Caco-2 (cell line): ENCODE data around the gene GFRA1. TPM values are rescaled to one million over a fixed set of nuclear protein-coding genes. Genes with fewer than 3 reads are reported as not detected.

Source experiments
- BruUV-seq: library from RNA; stranded (reverse); fragments of 400-500 nt; replicated peaks from 2 replicates; lab custom pipeline; 2021; lab: Mats Ljungman, UMichigan
- CTCF ChIA-PET: fragments of 300-600 bp; sonication (Branson Sonifier 250); formaldehyde crosslinking; loops from one replicate; lab custom pipeline; 2022; ENCODE audit warnings: antibody characterized with exemption; lab: Charles Lee
- POLR2A ChIA-PET: fragments of 300-600 bp; sonication (Branson Sonifier 250); formaldehyde crosslinking; loops from one replicate; lab custom pipeline; 2022; ENCODE audit warnings: antibody characterized with exemption; lab: Charles Lee
- DNase-seq, 2 experiments: peaks; one replicate each; pipeline versions ENCODE4 v3.0.0 to v3.0.0-alpha.2; 2020 to 2022
- H3K27me3 ChIP-seq: replicated peaks from 2 replicates; pipeline ENCODE4 v1.6.0; 2011; ENCODE audit warnings: low read length; ENCODE audit not compliant: control insufficient read depth, insufficient read depth
- H3K36me3 ChIP-seq: 2 replicates; pipeline ENCODE4 v1.5.1; 2011; ENCODE audit warnings: low read length; ENCODE audit not compliant: control insufficient read depth, insufficient read depth
- H3K4me1 ChIP-seq: fragments of 250-450 bp; sonication (Bioruptor Pico); 2 replicates; pipeline ENCODE4 v1.5.1; 2020; ENCODE audit warnings: mild to moderate bottlenecking
- H3K4me3 ChIP-seq: 2 replicates; pipeline ENCODE4 v1.5.1; 2011; ENCODE audit warnings: low read depth, mild to moderate bottlenecking, control low read depth, low read length
- H3K9me3 ChIP-seq: fragments of 250-450 bp; sonication (Bioruptor Pico); 2 replicates; pipeline ENCODE4 v1.5.1; 2020; ENCODE audit warnings: mild to moderate bottlenecking, moderate library complexity
- H3K27ac Mint-ChIP-seq: one replicate; pipeline ENCODE4 v1.8.0; 2022; ENCODE audit warnings: mixed read lengths; ENCODE audit not compliant: unreplicated experiment
- H3K27me3 Mint-ChIP-seq: one replicate; pipeline ENCODE4 v1.8.0; 2022; ENCODE audit warnings: mixed read lengths; ENCODE audit not compliant: insufficient read depth, unreplicated experiment
- H3K36me3 Mint-ChIP-seq: one replicate; pipeline ENCODE4 v1.8.0; 2022; ENCODE audit warnings: mild to moderate bottlenecking, mixed read lengths; ENCODE audit not compliant: insufficient read depth, unreplicated experiment
- H3K4me1 Mint-ChIP-seq: one replicate; pipeline ENCODE4 v1.8.0; 2022; ENCODE audit warnings: low read depth, mixed read lengths; ENCODE audit not compliant: unreplicated experiment
- H3K4me3 Mint-ChIP-seq: one replicate; pipeline ENCODE4 v1.8.0; 2022; ENCODE audit warnings: mild to moderate bottlenecking, moderate library complexity, mixed read lengths; ENCODE audit not compliant: unreplicated experiment
- H3K9me3 Mint-ChIP-seq: one replicate; pipeline ENCODE4 v1.8.0; 2022; ENCODE audit warnings: mixed read lengths; ENCODE audit not compliant: unreplicated experiment
- intact Hi-C: fragments of 100-400 bp; cut with micrococcal nuclease; formaldehyde crosslinking; loops from one replicate; pipeline ENCODE4 v1.10.0; 2022; ENCODE audit not compliant: unreplicated experiment
- total RNA-seq: library from RNA; stranded (reverse); gene quantifications from 2 replicates; pipeline ENCODE4 v1.2.3, GENCODE V29; 2022
- TF ChIP-seq, protein P1 (sequence below), 2 experiments: fragments of 200-600 bp in 1 of 2; IDR thresholded peaks; 1 replicate in 1 of 2; 2 replicates in 1 of 2; pipeline versions ENCODE4 v1.5.1 to v1.8.0; 2011 to 2022; ENCODE audit warnings: antibody characterized with exemption in 1 of 2, control low read depth in 1 of 2, inconsistent platforms in 1 of 2, low read depth in 1 of 2, low read length in 1 of 2, mild to moderate bottlenecking in 1 of 2, moderate library complexity in 1 of 2; ENCODE audit not compliant: insufficient read depth in 1 of 2, severe bottlenecking in 1 of 2, unreplicated experiment in 1 of 2

GFRA1 gene
- total RNA-seq, 1 experiment from 2014 or later, result not detected

DNA sequence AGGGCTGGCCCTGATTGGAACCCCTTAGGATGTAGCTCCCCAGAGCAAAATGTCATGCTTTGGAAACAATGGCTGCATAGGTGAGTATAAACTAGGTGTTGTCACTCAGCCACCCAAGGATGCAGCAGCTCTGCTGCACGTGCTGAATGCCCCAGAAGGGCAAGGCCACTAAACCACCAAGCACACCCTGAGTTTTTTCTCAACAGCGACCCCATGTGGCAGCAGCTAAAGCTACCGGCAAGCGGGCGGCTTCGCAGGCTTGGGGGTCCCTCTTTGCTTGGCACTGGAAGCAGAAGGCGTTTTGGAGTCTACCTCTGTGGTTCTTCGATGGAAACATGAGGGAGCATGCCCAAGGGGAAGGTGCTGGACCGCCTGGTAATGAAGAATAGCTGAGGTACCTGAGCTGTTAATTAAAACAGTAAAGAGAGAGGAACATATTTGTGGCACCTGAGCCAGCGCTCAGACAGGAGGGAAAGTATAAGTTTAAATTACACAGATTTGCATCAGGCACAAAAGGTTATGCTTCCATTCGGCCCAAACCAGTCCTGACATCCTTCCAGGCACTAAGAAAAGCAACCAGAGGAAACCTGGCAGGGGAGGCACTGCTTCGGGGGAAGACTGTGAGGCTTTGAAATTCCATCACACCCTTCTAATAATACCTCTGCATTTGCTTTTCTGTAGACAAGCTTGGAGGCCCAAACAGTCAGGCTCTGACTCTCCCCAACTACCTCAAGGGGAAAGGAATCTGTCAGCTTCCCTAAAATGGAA lies 152.1 kb downstream of the GFRA1 start:
- TF ChIP-seq, protein P1, sequence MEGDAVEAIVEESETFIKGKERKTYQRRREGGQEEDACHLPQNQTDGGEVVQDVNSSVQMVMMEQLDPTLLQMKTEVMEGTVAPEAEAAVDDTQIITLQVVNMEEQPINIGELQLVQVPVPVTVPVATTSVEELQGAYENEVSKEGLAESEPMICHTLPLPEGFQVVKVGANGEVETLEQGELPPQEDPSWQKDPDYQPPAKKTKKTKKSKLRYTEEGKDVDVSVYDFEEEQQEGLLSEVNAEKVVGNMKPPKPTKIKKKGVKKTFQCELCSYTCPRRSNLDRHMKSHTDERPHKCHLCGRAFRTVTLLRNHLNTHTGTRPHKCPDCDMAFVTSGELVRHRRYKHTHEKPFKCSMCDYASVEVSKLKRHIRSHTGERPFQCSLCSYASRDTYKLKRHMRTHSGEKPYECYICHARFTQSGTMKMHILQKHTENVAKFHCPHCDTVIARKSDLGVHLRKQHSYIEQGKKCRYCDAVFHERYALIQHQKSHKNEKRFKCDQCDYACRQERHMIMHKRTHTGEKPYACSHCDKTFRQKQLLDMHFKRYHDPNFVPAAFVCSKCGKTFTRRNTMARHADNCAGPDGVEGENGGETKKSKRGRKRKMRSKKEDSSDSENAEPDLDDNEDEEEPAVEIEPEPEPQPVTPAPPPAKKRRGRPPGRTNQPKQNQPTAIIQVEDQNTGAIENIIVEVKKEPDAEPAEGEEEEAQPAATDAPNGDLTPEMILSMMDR (IDR thresholded peaks at IDR 0.05; ENCODE audit: insufficient read depth in 1 of 2, low read depth in 1 of 2, low read length in 1 of 2, severe bottlenecking in 1 of 2, unreplicated experiment in 1 of 2), result peak; percentile 45 to 59
- Histone ChIP-seq H3K36me3 (no peaks in the 10 kb centered on the region), H3K27me3 (no peaks in the 10 kb centered on the region; the same call in 1 of the 2 replicates), H3K4me1 (no peaks in the 10 kb centered on the region), H3K9me3 (no peaks in the 10 kb centered on the region), H3K4me3 (no peak overlapping the region)
- no TSS peak for BruUV-seq
- Mint-ChIP-seq H3K27me3 (no peaks in the 10 kb centered on the region), H3K9me3 (peaks cover 12% of the 10 kb centered on the region), H3K36me3 (no peaks in the 10 kb centered on the region), H3K27ac (no peak overlapping the region), H3K4me1 (no peaks in the 10 kb centered on the region), H3K4me3 (no peak overlapping the region)
- DNase-seq, result peak in 1 of 2 experiments; percentile 30
- POLR2A ChIA-PET, result no interaction called here
- CTCF ChIA-PET, result no interaction called here
- intact Hi-C loops, result no loop called here

DNA sequence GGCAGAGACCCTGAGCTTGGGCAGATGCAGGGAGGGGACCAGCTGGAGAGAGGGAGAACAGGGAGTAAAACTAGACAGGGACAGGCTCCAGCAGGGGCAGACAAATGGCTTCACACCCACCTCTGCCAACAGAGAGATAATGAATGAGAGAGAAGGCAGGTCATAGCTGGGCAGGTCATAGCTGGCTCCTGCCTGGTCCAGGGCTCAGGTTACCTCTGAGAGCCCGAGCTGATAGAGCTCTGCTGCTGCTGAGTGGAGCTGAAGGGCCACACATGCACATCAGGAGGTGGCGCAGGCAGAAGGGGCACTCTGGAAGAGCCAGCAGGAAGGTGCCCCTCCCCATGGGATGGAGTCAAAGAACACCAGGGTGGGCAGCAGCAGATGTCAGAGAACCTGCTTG lies 154.2 kb downstream of the GFRA1 start:
- no peaks in the 10 kb centered on the region for H3K36me3 ChIP-seq
- DNase-seq, result no peak
- H3K27ac Mint-ChIP-seq, result no peak overlapping the region
- no peak overlapping the region for H3K4me3 ChIP-seq
- TF ChIP-seq, protein P1 (IDR thresholded peaks at IDR 0.05; ENCODE audit: insufficient read depth in 1 of 2, low read depth in 1 of 2, low read length in 1 of 2, severe bottlenecking in 1 of 2, unreplicated experiment in 1 of 2), result no peak
- no peaks in the 10 kb centered on the region for H3K9me3 ChIP-seq
- intact Hi-C loops, result no loop called here
- H3K4me1 Mint-ChIP-seq, result no peaks in the 10 kb centered on the region
- no TSS peak for BruUV-seq
- H3K9me3 Mint-ChIP-seq, result peaks cover 12% of the 10 kb centered on the region
- H3K4me1 ChIP-seq, result no peaks in the 10 kb centered on the region
- H3K4me3 Mint-ChIP-seq, result no peak overlapping the region
- POLR2A ChIA-PET, result no interaction called here
- H3K27me3 Mint-ChIP-seq, result no peaks in the 10 kb centered on the region
- no peaks in the 10 kb centered on the region; the same call in 1 of the 2 replicates for H3K27me3 ChIP-seq
- CTCF ChIA-PET, result no interaction called here
- H3K36me3 Mint-ChIP-seq, result no peaks in the 10 kb centered on the region

DNA sequence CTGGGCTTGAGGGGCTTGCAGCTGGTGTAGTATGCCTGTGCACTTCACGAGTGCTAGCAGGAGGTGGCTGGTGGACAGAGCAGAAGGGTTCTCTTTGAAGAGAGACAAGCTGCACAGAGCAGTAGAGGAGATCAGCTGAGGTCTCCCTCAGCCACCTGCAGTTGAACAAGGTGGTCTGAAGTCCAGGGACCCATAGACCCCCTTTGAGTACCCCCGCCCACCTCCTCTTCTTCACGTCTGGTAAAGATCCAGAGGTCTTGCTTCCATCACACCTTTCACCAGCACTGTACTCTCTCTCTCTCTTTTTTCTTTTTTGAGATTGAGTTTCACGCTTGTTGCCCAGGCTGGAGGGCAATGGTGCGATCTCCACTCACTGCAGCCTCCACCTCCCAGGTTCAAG lies 157.2 kb downstream of the GFRA1 start:
- Mint-ChIP-seq H3K4me3 (no peak overlapping the region), H3K27ac (no peak overlapping the region), H3K36me3 (no peaks in the 10 kb centered on the region), H3K9me3 (peaks cover 12% of the 10 kb centered on the region), H3K27me3 (no peaks in the 10 kb centered on the region), H3K4me1 (no peaks in the 10 kb centered on the region)
- Histone ChIP-seq H3K36me3 (no peaks in the 10 kb centered on the region), H3K4me1 (no peaks in the 10 kb centered on the region), H3K27me3 (no peaks in the 10 kb centered on the region; the same call in 1 of the 2 replicates), H3K9me3 (no peaks in the 10 kb centered on the region), H3K4me3 (no peak overlapping the region)
- intact Hi-C loops, result no loop called here
- DNase-seq, result no peak
- ChIA-PET POLR2A (no interaction called here), CTCF (interaction anchor here (0.6 kb wide), 1 partner anchor 279 kb away, joined by 7 read pairs; no protein-coding TSS in a partner anchor)
- TF ChIP-seq, protein P1 (IDR thresholded peaks at IDR 0.05; ENCODE audit: insufficient read depth in 1 of 2, low read depth in 1 of 2, low read length in 1 of 2, severe bottlenecking in 1 of 2, unreplicated experiment in 1 of 2), result no peak
- no TSS peak for BruUV-seq
